ENCODE results near the gene CD1B.
"Not testable (repeated sequence)": the region's sequence is repeated elsewhere in the genome, so short reads cannot be mapped to it uniquely, and the experiment has no call there.

Gene CD1B

DNA sequence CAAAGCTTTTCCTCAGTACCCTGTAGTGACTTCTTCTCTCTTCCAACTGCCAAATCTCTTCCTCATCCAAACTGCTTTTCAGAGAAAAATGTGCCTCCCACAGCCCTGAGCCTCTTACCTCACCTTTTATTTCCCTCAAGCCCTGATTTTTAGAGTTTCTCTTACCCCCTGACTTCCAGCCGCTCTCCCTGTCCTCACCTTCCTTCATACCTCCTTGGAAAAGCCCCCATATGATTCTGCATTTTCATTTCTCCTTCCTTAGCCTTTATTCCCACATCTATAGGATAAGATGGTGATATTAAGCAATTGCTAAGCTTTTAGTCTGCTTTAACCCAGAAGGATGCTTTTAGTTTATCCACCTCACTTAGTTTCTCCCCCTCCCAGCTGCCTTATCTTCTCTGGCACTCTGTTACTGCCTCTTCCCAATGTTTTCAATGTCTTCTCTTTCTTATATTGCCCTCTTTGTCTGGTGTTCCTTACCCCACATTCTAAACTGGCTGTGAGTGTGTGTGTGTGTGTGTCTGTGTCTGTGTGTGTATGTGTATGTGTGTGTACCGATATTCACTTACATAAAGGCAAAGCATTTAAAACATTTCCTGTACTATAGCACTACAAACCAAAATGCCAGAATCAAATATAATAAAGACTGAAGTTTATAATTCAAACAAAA, at the start of gene CD1B:
Gene CD1B, minus strand, starts transcription at position 51 of the 670 bp plus-strand sequence. CDS start 108 bp downstream, outside the sequence.
- no peak for DNase-seq (ENCODE audit: low read depth in 2 of 2)

DNA sequence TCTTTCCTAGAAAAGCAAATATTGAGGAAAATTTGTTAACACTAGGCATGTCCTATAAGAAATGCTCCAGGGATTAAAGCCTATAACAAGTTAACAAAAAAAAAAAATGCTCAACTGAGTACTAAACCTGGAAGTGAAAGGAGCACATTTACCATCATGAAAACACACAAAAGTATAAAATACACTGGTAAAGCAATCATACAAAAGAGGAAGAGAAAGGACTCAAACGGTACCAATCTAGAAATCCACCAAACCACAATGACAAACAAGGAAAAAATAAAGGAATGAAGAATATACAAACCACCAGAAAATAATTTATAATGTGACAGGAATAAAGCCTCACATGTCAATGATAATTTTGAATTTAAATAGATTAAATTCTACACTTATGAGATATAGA, 43.5 kb upstream of the CD1B start:
- DNase-seq (ENCODE audit: low read depth in 2 of 2), result no peak

DNA sequence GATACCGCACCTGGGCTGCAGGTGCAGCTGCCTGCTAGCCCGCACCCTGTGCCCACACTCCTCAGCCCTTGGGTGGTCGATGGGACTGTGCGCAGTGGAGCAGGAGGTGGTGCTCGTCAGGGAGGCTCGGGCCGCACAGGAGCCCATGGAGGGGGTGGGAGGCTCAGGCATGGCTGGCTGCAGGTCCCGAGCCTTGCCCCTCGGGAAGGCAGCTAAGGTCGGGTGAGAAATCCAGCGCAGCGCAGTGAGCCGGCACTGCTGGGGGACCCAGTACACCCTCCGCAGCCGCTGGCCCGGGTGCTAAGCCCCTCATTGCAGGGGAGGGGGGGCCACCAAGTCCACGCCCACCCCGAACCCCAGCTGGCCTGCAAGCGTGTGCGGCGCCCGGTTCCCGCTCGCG, 42.8 kb upstream of the CD1B start:
- not testable (repeated sequence) for DNase-seq (ENCODE audit: low read depth in 2 of 2)

DNA sequence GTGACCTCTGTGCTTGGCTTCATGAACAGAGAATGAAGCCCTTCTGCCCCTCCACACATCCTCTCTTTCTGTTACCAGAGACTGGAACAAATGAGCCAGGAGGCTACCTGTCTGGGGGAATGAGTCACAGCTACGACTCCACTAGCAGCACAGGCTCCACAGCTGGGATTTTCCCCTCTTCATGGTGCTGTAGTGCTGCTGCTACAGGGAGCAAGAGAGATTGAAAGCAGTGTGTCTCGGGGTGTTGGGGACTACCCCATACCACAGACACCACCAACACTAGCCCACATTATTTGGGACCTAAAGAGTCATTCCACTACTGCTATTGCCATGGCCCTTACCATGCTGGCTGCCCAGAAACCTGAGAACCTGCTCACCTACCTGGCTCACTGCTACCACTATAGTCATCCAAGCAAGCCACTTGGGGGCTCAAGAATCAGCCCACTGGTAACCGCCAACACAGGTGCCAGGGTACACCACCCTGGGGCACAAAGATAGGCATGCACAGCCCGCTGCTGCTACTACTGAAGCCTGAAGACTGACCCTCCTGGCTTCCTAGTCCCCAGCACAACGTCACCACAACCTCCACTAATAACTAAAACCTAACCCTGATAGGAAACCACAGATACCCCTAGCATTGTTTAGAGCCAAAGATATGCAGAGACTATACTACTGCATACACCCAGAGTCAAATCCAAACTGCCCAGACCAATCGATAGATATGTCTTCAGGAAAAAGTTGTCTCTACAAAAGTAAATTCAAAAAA, 40.0 kb upstream of the CD1B start:
- DNase-seq (ENCODE audit: low read depth in 2 of 2), result peak in 1 of 2 donors; percentile 6

DNA sequence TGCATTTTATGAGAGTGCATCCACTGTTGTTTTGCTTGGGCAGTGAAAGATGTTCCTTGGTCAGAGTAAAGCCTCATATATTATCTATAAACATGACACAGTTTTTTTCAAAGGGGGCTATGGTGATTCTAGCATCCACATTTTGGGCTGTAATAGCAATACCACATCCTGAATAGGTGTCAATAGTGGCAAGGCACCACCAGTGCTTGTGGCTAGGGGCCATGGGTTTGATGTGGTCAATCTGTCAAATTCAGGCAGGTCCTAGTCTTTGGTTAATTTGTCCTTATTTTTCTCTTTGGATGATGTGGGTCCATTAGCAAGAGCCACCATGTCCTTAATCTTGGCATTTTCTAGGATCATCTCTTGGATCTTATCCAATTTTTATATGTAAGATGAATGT, 35.5 kb upstream of the CD1B start:
- no peak for DNase-seq (ENCODE audit: low read depth in 2 of 2)

DNA sequence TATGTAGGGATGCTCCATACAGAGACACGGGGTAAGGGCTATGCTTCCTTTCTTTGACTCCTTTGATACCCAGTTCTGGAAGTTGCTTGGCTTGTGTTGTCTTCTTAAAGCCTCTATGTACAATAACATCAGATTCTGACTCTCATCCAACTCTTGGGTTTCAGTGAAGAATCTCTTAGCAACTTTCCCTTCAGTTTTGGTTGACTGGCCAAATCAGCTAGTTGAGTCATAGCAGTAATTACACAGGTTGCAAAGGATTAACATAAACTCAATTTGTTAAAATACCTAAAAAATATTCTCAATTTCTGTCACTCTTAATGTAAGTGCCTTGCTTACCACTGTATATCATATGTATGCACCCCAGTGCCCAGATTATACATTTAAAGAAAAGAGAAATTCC, 31.6 kb upstream of the CD1B start:
- no peak for DNase-seq (ENCODE audit: low read depth in 2 of 2)

- no peak for DNase-seq (ENCODE audit: low read depth in 2 of 2)
These were observed 31.2 kb upstream of the CD1B start for GRCh38 chr1:158362482-158362881.

DNA sequence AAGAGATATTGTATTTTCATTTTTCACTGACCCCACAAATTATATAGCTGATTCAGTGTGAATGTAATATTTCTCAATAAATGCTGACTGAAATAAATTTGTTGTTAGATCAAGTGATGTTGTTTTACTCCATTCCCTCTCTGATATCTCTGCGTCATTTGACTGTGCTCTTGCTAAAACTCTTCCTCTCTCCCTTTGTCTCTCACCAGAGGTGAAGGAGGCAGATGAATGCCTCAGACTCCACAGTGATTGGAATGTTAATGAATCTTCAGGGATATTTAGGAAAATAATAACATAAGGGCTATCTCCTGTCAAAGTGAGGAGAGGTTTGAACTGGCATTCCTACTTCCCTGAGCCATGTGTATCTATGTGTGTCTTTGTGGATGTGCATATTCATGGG, 26.1 kb upstream of the CD1B start:
- no peak for DNase-seq (ENCODE audit: low read depth in 2 of 2)

GRCh38 chr1:158356616-158357015, 25.3 kb upstream of the CD1B start:
- no peak for DNase-seq (ENCODE audit: low read depth in 2 of 2)

GRCh38 chr1:158355773-158356285, 24.5 kb upstream of the CD1B start:
- DNase-seq (ENCODE audit: low read depth in 2 of 2), result no peak

DNA sequence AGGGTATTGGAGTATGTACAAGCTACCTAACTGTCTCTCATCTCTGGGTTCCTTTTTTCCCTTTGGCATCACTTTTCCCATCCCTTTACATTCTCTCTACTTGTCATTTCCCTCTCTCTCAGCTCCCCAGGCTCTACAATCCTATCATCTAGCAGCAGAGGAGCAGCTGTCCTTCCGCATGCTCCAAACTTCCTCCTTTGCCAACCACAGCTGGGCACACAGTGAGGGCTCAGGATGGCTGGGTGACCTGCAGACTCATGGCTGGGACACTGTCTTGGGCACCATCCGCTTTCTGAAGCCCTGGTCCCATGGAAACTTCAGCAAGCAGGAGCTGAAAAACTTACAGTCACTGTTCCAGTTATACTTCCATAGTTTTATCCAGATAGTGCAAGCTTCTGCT, 22.9 kb upstream of the CD1B start:
- no peak for DNase-seq (ENCODE audit: low read depth in 2 of 2)

DNA sequence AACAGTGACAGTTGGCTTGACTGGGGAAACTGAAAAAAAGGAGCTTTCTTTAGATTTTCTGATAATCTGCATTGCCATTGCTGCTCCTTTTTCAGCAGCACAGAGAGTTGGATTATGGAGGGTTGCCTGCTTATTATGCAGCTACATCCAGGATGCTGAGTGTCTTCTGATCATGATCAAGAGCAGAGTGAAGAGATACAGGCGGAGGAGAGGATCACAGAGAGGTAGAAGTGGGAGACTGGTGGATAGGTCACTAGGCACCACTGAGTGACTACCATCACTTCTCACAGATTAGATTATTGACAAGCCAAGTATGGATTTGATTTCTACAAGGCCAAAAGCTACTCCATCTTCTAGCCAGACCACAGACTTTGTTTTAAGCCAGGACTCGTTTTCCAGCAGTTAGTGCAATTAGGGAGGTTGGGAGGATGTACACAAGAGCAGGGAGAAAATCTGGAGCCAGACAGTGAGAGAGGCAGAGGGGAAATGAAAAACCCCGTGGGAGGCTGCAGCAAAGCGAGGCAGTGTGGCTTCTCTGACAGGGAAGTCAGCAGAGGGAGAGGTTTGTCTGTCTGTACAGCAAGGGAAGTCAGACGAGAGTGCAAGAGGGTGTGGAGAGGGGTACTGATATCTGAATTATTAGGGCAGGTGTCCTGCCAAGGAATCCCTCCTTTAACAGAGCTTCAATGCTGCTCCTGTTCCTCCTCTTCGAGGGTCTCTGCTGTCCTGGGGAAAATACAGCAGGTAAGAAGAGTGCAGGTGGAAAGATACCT, 22.2 kb upstream of the CD1B start, which contains the start of gene CD1E:
Gene CD1E, plus strand, starts transcription at position 592 of the 773 bp plus-strand sequence. Its CDS starts 95 bp downstream, at position 687.
- DNase-seq (ENCODE audit: low read depth in 2 of 2), result no peak

- DNase-seq (ENCODE audit: low read depth in 2 of 2), result not testable (repeated sequence)
These were observed 17.6 kb upstream of the CD1B start for GRCh38 chr1:158348946-158349345.

GRCh38 chr1:158336413-158336812, 5.1 kb upstream of the CD1B start:
- DNase-seq (ENCODE audit: low read depth in 2 of 2), result not testable (repeated sequence)

DNA sequence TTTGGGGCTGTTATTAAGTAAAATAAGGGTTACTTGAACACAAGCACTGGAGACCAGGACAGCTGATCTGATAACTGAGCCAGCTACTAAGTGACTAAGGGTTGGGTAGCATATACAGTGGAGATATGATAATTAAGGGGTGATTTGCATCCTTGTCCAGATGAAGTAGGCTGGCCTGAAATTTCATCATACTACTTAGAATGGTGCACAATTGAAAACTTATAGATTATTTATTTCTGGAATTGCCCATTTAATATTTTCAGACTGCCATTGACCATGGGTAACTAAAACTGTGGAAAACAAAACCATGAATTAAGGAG, 3.8 kb upstream of the CD1B start:
- DNase-seq (ENCODE audit: low read depth in 2 of 2), result no peak

DNA sequence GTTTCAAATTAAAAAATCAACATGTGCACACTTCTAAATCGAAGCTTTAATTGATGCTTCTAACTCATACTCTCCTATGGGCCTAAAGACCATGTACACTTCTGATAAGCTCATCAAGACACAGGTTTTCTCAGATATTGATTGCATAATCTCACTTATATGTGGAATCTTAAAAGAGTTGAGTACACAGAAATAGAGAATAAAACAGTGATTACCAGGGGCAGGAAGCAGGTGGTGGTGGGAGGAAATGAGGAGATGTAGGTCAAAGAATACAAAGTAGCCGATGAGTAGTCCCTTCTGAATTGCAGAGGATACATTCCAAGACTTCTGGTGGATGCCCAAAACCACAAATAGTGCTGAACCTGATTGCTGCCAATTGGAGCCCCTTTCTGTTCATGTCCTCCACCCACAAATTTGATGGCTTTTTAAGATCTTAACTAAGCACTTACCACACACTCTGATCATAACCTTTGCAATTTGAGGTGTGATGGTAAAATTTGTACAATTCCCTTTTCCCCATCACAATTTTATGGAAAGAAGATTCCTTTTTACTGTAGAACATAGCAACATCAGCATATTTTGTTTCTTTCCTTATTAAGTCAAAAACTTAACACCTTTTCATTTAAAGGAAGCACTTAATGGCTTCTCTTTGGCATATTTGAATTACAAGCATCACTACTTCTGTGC, 3.3 kb upstream of the CD1B start:
- DNase-seq (ENCODE audit: low read depth in 2 of 2), result no peak

DNA sequence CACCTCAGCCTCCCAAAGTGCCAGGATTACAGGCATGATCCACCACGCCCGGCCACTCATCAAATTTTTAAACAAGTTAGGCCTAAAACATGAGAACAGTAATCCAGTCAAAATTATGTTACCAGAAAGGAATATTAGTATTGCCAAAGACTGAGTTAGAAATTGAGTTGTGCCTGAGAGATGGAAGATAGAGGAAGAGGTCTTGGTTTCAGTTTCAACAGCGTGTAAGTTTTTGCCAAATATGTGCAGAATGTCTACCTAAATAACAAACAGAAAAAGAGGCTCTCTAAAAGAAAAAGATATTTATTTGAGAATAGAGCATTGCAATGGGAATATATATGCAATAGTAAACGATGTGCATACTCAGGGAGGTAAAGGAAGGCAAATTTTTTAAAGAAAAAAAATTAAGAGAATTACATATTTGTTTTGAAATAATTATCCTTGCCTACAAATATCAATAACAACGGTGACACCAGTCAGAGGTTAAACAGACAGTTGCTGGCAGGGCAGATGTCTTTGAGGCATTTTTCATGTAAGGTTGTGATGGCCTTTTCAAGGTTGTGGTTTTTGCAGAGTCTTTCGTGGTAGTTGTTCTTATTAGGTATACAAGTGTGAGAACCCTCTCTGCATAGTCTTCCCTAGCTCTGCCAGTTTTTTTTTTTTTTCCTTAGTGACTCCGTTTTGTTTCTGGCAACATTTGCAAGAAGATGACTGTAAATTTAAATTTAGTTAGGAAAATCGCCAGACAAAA, 2.2 kb upstream of the CD1B start:
- DNase-seq (ENCODE audit: low read depth in 2 of 2), result no peak

- no peak for DNase-seq (ENCODE audit: low read depth in 2 of 2)
These were observed 265 bp downstream of the CD1B start for GRCh38 chr1:158331106-158331425.

DNA sequence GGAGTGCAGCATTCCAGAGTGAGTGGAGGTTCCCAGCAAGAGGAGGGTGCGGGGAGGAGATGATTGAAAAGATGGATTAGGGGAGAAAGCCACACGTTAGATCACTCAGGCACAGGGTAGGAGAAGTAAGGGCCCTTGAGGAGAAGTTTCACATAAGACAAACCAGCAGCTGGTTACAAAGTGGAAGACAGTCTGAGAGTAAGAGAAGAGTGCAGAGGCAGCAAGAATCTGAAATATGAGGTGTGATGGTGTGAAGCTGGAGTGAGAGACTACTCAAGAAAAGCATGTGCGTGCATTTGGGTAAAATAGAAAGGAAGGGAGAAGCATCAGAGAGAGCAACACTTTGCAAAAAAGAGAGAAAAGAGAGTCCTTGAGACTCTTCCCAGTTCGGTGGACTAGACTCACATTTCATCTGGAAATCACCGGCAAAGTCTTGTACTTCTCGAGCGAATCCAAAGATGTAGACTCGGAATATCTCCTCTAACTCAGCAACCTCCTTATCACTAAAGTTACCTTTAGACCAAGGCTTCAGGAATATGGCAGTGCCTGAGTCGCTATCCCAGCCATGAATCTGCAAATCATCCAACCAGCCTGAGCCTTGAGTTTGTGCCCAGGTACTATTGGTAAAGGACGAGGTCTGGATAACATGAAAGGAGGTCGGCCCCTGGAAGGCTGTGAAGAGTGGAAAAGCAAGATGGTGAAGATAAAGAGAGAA, 783 bp downstream of the CD1B start:
- DNase-seq (ENCODE audit: low read depth in 2 of 2), result no peak

- no peak for DNase-seq (ENCODE audit: low read depth in 2 of 2)
These were observed 1.6 kb downstream of the CD1B start for GRCh38 chr1:158329733-158330132.

DNA sequence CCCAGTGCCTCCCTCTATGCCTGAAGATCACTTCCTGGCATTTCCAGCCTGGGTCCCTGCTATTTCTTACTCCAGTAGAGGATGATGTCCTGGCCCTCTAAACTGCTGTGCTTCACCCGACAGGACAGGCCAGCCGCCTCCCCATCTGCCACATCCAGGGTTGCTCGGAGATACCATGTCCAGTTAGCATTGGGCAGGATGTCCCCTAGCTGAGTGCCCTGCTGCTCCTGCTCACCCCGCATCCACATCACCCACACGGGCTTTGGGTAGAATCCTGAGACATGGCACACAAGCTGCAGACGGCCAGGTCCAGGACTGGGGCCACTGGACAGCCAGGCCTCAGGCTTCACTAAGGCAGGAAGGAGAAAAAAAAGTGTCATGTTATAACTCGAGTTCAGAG, 2.0 kb downstream of the CD1B start:
- no peak for DNase-seq (ENCODE audit: low read depth in 2 of 2)
